Measurements from ENCODE around the gene CYTH1. TPM values are rescaled to one million over a fixed set of nuclear protein-coding genes. Genes with fewer than 3 reads are reported as not detected.

The CYTH1 gene
- total RNA-seq, 1 experiment from 2014 or later: 46.7 TPM

- POLR2A ChIA-PET: interaction anchor here (0.8 kb wide), 1 partner anchor 272 kb away, joined by 4 read pairs; no protein-coding TSS in a partner anchor
- no peak for TF ChIP-seq POLR2AphosphoS5 (IDR thresholded peaks at IDR 0.05; ENCODE audit: low read depth, low read length)
- no peak for TF ChIP-seq TCF7L2 (IDR thresholded peaks at IDR 0.05; ENCODE audit: low read depth, low read length)
- ATAC-seq (no peak), DNase-seq (ENCODE audit: low read depth, low spot score) (no peak)
- Histone ChIP-seq H3K36me3 (ENCODE audit: control insufficient read depth, insufficient read depth, low read length) (no peaks in the 10 kb centered on the region), H3K4me1 (ENCODE audit: control insufficient read depth, insufficient read depth, low read length) (0 out of 2 replicates have a peak, but pooled peaks cover 4% of the 10 kb centered on the region), H3K9me3 (ENCODE audit: control insufficient read depth, insufficient read depth, low read depth, low read length) (no peaks in the 10 kb centered on the region), H3K4me3 (ENCODE audit: low read depth in 2 of 2, low read length in 2 of 2) (no peak overlapping the region), H3K27me3 (ENCODE audit: control insufficient read depth, insufficient read depth, low read length) (0 out of 2 replicates have a peak, but pooled peaks cover 3% of the 10 kb centered on the region), H3K27ac (ENCODE audit: low read length) (no peak overlapping the region)
- BruUV-seq (replicated peaks): no TSS peak
- intact Hi-C loops (cut with micrococcal nuclease; ENCODE audit: unreplicated experiment): no loop called here
- CTCF ChIA-PET: no interaction called here
- in situ Hi-C loops (cut with HindIII; ENCODE audit: low pct_unique_long_range_greater_than_20kb, low sequenced_read_pairs): no loop called here
Measured at GRCh38 chr17:78641243-78641642, 140.8 kb downstream of the CYTH1 start.

GRCh38 chr17:78640700-78641099 is 141.4 kb downstream of the CYTH1 start:
- intact Hi-C loops (cut with micrococcal nuclease; ENCODE audit: unreplicated experiment): no loop called here

More at GRCh38 chr17:78640700-78641099, 141.4 kb downstream of the CYTH1 start:
- H3K4me1 ChIP-seq (ENCODE audit: control insufficient read depth, insufficient read depth, low read length): no peaks in the 10 kb centered on the region
- DNase-seq (ENCODE audit: low read depth, low spot score): no peak
- POLR2A ChIA-PET: interaction anchor here (0.8 kb wide), 1 partner anchor 272 kb away, joined by 4 read pairs; no protein-coding TSS in a partner anchor
- no peaks in the 10 kb centered on the region for H3K9me3 ChIP-seq (ENCODE audit: control insufficient read depth, insufficient read depth, low read depth, low read length)
- ATAC-seq: no peak
- no peaks in the 10 kb centered on the region for H3K36me3 ChIP-seq (ENCODE audit: control insufficient read depth, insufficient read depth, low read length)
- TF ChIP-seq SIN3A (IDR thresholded peaks at IDR 0.05; ENCODE audit: borderline replicate concordance, insufficient read depth, low read depth, low read length) (no peak), CTCF (IDR thresholded peaks at IDR 0.05) (no peak), TCF7L2 (IDR thresholded peaks at IDR 0.05; ENCODE audit: low read depth, low read length) (no peak), POLR2AphosphoS5 (IDR thresholded peaks at IDR 0.05; ENCODE audit: low read depth, low read length) (no peak)
- TF ChIP-seq, protein P1, sequence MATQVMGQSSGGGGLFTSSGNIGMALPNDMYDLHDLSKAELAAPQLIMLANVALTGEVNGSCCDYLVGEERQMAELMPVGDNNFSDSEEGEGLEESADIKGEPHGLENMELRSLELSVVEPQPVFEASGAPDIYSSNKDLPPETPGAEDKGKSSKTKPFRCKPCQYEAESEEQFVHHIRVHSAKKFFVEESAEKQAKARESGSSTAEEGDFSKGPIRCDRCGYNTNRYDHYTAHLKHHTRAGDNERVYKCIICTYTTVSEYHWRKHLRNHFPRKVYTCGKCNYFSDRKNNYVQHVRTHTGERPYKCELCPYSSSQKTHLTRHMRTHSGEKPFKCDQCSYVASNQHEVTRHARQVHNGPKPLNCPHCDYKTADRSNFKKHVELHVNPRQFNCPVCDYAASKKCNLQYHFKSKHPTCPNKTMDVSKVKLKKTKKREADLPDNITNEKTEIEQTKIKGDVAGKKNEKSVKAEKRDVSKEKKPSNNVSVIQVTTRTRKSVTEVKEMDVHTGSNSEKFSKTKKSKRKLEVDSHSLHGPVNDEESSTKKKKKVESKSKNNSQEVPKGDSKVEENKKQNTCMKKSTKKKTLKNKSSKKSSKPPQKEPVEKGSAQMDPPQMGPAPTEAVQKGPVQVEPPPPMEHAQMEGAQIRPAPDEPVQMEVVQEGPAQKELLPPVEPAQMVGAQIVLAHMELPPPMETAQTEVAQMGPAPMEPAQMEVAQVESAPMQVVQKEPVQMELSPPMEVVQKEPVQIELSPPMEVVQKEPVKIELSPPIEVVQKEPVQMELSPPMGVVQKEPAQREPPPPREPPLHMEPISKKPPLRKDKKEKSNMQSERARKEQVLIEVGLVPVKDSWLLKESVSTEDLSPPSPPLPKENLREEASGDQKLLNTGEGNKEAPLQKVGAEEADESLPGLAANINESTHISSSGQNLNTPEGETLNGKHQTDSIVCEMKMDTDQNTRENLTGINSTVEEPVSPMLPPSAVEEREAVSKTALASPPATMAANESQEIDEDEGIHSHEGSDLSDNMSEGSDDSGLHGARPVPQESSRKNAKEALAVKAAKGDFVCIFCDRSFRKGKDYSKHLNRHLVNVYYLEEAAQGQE (IDR thresholded peaks at IDR 0.05; ENCODE audit: insufficient read depth in 1 of 2, low read depth in 2 of 2, low read length in 1 of 2): no peak
- H3K27me3 ChIP-seq (ENCODE audit: control insufficient read depth, insufficient read depth, low read length): 0 out of 2 replicates have a peak, but pooled peaks cover 3% of the 10 kb centered on the region
- BruUV-seq (replicated peaks): no TSS peak
- in situ Hi-C loops (cut with HindIII; ENCODE audit: low pct_unique_long_range_greater_than_20kb, low sequenced_read_pairs): no loop called here
- H3K27ac ChIP-seq (ENCODE audit: low read length): no peak overlapping the region
- no peak overlapping the region for H3K4me3 ChIP-seq (ENCODE audit: low read depth in 2 of 2, low read length in 2 of 2)
- CTCF ChIA-PET: no interaction called here
